ENCODE results near the gene CD200.

DNA sequence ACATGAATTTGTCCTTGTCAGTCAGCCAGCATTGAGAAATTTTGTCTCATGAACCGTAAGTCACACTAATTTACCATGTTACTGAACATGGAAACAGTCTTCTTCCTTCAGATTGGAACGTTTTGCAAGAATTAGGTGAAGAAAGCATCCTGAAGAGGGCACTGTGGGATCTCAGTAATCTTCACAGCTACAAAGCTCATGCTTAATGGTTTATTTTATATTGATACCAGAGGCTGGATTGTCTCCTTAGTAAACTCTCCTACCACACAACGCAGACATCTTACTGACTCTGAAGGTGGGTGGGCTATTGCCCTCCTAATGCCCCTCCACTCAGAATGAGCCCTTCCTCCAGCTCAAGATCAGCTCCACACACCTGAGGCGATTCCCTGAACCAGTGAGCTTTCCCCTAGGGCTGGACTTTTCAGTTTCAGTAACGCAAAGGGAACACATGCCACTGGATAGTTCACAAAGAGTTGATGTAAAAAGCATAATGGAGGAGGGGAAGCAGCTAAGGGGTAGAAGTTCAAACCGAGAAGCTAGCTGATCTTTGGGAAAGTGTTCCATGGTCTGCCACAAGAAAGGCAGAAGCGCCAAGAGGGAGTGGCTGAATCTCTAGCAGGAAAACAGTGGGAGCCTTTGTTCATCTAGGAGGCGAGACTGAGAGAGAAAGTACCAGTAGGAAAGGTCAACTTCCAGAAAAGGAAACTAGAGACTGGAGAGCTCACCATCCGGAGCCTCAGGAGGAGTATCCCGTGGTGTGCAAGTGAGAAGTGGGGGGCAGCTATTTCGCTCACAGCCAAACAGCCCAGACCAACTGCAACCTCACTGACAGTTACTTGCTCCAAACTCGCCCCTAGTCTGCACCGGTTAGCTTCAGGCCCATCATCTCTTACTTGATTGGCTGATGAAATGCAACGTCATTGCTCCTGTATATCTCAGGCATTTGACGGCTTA is 39.3 kb upstream of the CD200 start, which contains the start of gene SLC9C1:
- no peak for TF ChIP-seq POLR2AphosphoS5 (IDR thresholded peaks at IDR 0.05)
- TF ChIP-seq, protein P1, sequence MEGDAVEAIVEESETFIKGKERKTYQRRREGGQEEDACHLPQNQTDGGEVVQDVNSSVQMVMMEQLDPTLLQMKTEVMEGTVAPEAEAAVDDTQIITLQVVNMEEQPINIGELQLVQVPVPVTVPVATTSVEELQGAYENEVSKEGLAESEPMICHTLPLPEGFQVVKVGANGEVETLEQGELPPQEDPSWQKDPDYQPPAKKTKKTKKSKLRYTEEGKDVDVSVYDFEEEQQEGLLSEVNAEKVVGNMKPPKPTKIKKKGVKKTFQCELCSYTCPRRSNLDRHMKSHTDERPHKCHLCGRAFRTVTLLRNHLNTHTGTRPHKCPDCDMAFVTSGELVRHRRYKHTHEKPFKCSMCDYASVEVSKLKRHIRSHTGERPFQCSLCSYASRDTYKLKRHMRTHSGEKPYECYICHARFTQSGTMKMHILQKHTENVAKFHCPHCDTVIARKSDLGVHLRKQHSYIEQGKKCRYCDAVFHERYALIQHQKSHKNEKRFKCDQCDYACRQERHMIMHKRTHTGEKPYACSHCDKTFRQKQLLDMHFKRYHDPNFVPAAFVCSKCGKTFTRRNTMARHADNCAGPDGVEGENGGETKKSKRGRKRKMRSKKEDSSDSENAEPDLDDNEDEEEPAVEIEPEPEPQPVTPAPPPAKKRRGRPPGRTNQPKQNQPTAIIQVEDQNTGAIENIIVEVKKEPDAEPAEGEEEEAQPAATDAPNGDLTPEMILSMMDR (IDR thresholded peaks at IDR 0.05): peak; percentile 14 to 50

Measured in suprapubic skin (tissue), 3 donors.